ENCODE measurements around the gene CRB3.

GRCh38 chr19:6499052-6499790 is 35.1 kb downstream of the CRB3 start:
- TF ChIP-seq CTCF (IDR thresholded peaks at IDR 0.05) (no peak), POLR2AphosphoS5 (IDR thresholded peaks at IDR 0.05) (no peak), POLR2A (IDR thresholded peaks at IDR 0.05) (no peak)

Measured in stomach (tissue), 4 donors.